ENCODE data around the gene GRIFIN.

Gene GRIFIN

DNA sequence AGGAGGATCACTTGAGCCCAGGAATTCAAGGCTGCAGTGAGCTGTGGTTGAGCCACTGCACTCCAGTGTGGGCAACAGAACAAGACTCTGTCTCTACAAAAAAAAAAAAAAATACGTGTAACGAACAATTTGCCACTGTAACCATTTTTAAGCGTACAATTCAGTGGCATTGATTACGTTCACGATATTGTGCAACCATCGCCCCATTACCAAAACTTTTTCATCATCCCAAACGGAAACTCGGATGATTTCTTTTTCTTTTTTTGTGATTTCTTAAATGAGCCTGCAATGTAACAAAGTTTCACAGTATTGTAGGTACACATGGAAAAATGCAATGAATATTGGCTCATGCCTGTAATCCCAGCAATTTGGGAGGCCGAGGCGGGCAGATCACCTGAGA is 9.5 kb downstream of the GRIFIN start:
- H3K4me3 ChIP-seq (ENCODE audit: low read length) = no peak overlapping the region
- no peak overlapping the region for H3K27ac ChIP-seq (ENCODE audit: low read length)
- H3K9ac ChIP-seq (ENCODE audit: low read length) = no peak overlapping the region
- no peak for DNase-seq
- H4K20me1 ChIP-seq (ENCODE audit: insufficient read depth, low read length) = no peaks in the 10 kb centered on the region
- H3K9me2 ChIP-seq (replicated peaks; ENCODE audit: insufficient read depth, low read length) = no peaks in the 10 kb centered on the region
- peaks cover 18% of the 10 kb centered on the region for H3K27me3 ChIP-seq (replicated peaks; ENCODE audit: insufficient read depth, low read length)
- TF ChIP-seq CTCF (IDR thresholded peaks at IDR 0.05; ENCODE audit: low read length) = no peak
- TF ChIP-seq EZH2phosphoT487 (IDR thresholded peaks at IDR 0.05; ENCODE audit: low read length) = no peak
- no peak for TF ChIP-seq EZH2 (optimal IDR thresholded peaks at IDR 0.05; ENCODE audit: low read depth, low read length)
- no peaks in the 10 kb centered on the region for H3F3A ChIP-seq (ENCODE audit: insufficient read depth, low read length)
- H2AFZ ChIP-seq (ENCODE audit: low read length) = no peak overlapping the region
- H3K4me2 ChIP-seq (ENCODE audit: low read depth, low read length) = no peak overlapping the region
- no peaks in the 10 kb centered on the region for H3K4me1 ChIP-seq (ENCODE audit: low read length)
- no peaks in the 10 kb centered on the region for H3K9me3 ChIP-seq (replicated peaks; ENCODE audit: insufficient read depth, low read length)
- H3K36me3 ChIP-seq (replicated peaks; ENCODE audit: insufficient read depth, low read length) = no peaks in the 10 kb centered on the region
- no peaks in the 10 kb centered on the region for H3K79me2 ChIP-seq (ENCODE audit: low read length)

GRCh38 chr7:2465928-2466327 is 10.3 kb downstream of the GRIFIN start:
- Histone ChIP-seq H3K36me3 (replicated peaks; ENCODE audit: insufficient read depth, low read length) (no peaks in the 10 kb centered on the region), H3K9ac (ENCODE audit: low read length) (no peak overlapping the region), H4K20me1 (ENCODE audit: insufficient read depth, low read length) (no peaks in the 10 kb centered on the region), H3K27ac (ENCODE audit: low read length) (no peak overlapping the region), H2AFZ (ENCODE audit: low read length) (no peak overlapping the region), H3F3A (ENCODE audit: insufficient read depth, low read length) (no peaks in the 10 kb centered on the region), H3K4me3 (ENCODE audit: low read length) (no peak overlapping the region), H3K79me2 (ENCODE audit: low read length) (no peaks in the 10 kb centered on the region), H3K9me2 (replicated peaks; ENCODE audit: insufficient read depth, low read length) (no peaks in the 10 kb centered on the region), H3K27me3 (replicated peaks; ENCODE audit: insufficient read depth, low read length) (peaks cover 10% of the 10 kb centered on the region), H3K4me1 (ENCODE audit: low read length) (no peaks in the 10 kb centered on the region), H3K9me3 (replicated peaks; ENCODE audit: insufficient read depth, low read length) (no peaks in the 10 kb centered on the region), H3K4me2 (ENCODE audit: low read depth, low read length) (no peak overlapping the region)
- no peak for DNase-seq
- TF ChIP-seq EZH2phosphoT487 (IDR thresholded peaks at IDR 0.05; ENCODE audit: low read length) (no peak), EZH2 (optimal IDR thresholded peaks at IDR 0.05; ENCODE audit: low read depth, low read length) (no peak)

DNA sequence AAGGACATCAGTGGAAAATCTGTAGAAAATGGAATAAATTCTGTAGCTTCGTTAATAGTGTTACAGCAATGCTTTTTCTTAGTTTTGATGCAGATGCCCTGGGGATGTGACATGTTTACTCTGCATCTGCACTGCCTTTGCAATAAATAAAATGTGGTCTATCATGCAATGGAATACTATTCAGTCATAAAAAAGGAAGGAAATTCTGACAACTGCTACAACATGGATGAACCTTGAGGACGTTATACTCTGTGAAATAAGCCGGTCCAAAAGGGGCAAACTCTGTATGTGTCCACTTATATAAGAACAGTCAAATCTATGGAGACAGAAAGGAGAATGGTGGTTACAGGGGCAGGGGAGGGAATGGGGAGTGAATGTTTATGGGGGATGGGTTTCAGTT is 13.5 kb downstream of the GRIFIN start:
- H3K9me2 ChIP-seq (replicated peaks; ENCODE audit: insufficient read depth, low read length) = no peaks in the 10 kb centered on the region
- H3K27me3 ChIP-seq (replicated peaks; ENCODE audit: insufficient read depth, low read length) = no peaks in the 10 kb centered on the region; the same call in 1 of the 2 replicates
- no peak overlapping the region for H3K4me3 ChIP-seq (ENCODE audit: low read length)
- no peak for DNase-seq
- no peak overlapping the region for H3K9ac ChIP-seq (ENCODE audit: low read length)
- no peak for TF ChIP-seq EZH2 (optimal IDR thresholded peaks at IDR 0.05; ENCODE audit: low read depth, low read length)
- no peak overlapping the region for H2AFZ ChIP-seq (ENCODE audit: low read length)
- H3K4me2 ChIP-seq (ENCODE audit: low read depth, low read length) = no peak overlapping the region
- H4K20me1 ChIP-seq (ENCODE audit: insufficient read depth, low read length) = no peaks in the 10 kb centered on the region
- no peaks in the 10 kb centered on the region for H3K9me3 ChIP-seq (replicated peaks; ENCODE audit: insufficient read depth, low read length)
- H3F3A ChIP-seq (ENCODE audit: insufficient read depth, low read length) = no peaks in the 10 kb centered on the region
- H3K4me1 ChIP-seq (ENCODE audit: low read length) = no peaks in the 10 kb centered on the region
- no peak overlapping the region for H3K27ac ChIP-seq (ENCODE audit: low read length)
- no peaks in the 10 kb centered on the region for H3K36me3 ChIP-seq (replicated peaks; ENCODE audit: insufficient read depth, low read length)
- H3K79me2 ChIP-seq (ENCODE audit: low read length) = no peaks in the 10 kb centered on the region

GRCh38 chr7:2461268-2462026 is 14.8 kb downstream of the GRIFIN start:
- H3K27me3 ChIP-seq (replicated peaks; ENCODE audit: insufficient read depth, low read length) = no peaks in the 10 kb centered on the region; the same call in 1 of the 2 replicates
- H3K9ac ChIP-seq (ENCODE audit: low read length) = no peak overlapping the region
- no peak overlapping the region for H3K27ac ChIP-seq (ENCODE audit: low read length)
- no peak for DNase-seq
- no peaks in the 10 kb centered on the region for H3K9me3 ChIP-seq (replicated peaks; ENCODE audit: insufficient read depth, low read length)
- no peaks in the 10 kb centered on the region for H3K36me3 ChIP-seq (replicated peaks; ENCODE audit: insufficient read depth, low read length)
- TF ChIP-seq CTCF (IDR thresholded peaks at IDR 0.05; ENCODE audit: low read length) (no peak), EZH2 (optimal IDR thresholded peaks at IDR 0.05; ENCODE audit: low read depth, low read length) (no peak), EZH2phosphoT487 (IDR thresholded peaks at IDR 0.05; ENCODE audit: low read length) (no peak)
- no peak overlapping the region for H3K4me3 ChIP-seq (ENCODE audit: low read length)
- no peak overlapping the region for H2AFZ ChIP-seq (ENCODE audit: low read length)
- no peaks in the 10 kb centered on the region for H3K79me2 ChIP-seq (ENCODE audit: low read length)
- no peak overlapping the region for H3K4me2 ChIP-seq (ENCODE audit: low read depth, low read length)
- H4K20me1 ChIP-seq (ENCODE audit: insufficient read depth, low read length) = no peaks in the 10 kb centered on the region
- H3K9me2 ChIP-seq (replicated peaks; ENCODE audit: insufficient read depth, low read length) = no peaks in the 10 kb centered on the region
- H3K4me1 ChIP-seq (ENCODE audit: low read length) = no peaks in the 10 kb centered on the region
- no peaks in the 10 kb centered on the region for H3F3A ChIP-seq (ENCODE audit: insufficient read depth, low read length)
